ENCODE measurements around the gene ZHX3.
"Not testable (repeated sequence)": the region's sequence is repeated elsewhere in the genome, so short reads cannot be mapped to it uniquely, and the experiment has no call there.

ZHX3 gene

GRCh38 chr20:41134362-41135186, 183.0 kb downstream of the ZHX3 start:
- no peak for DNase-seq (ENCODE audit: low spot score)

- DNase-seq (ENCODE audit: low spot score) = peak; percentile 86
Measured at GRCh38 chr20:41133709-41134361, 183.7 kb downstream of the ZHX3 start.

GRCh38 chr20:41132388-41132775, 185.1 kb downstream of the ZHX3 start:
- DNase-seq (ENCODE audit: low spot score) = not testable (repeated sequence)

- DNase-seq (ENCODE audit: low spot score) = no peak
Measured at GRCh38 chr20:41131594-41132387, 185.7 kb downstream of the ZHX3 start.

All from SW480 (cell line).